Measurements from ENCODE around the gene WDR59. TPM values are rescaled to one million over a fixed set of nuclear protein-coding genes. Genes with fewer than 3 reads are reported as not detected.
"Not testable (repeated sequence)": the region's sequence is repeated elsewhere in the genome, so short reads cannot be mapped to it uniquely, and the experiment has no call there.

The WDR59 gene
- polyA plus RNA-seq, 1 experiment = 48.1 TPM

GRCh38 chr16:75027520-75028300, 42.8 kb upstream of the WDR59 start:
- POLR2A ChIA-PET = no interaction called here
- no peak overlapping the region for H3K27ac ChIP-seq (ENCODE audit: low read depth, low read length)
- CTCF ChIA-PET = no interaction called here

GRCh38 chr16:75026892-75027391, 42.0 kb upstream of the WDR59 start:
- no peaks in the 10 kb centered on the region for H3K27me3 ChIP-seq (ENCODE audit: control insufficient read depth, insufficient read depth, low read length)
- H3K4me3 ChIP-seq (ENCODE audit: low read depth, low read length) = no peak overlapping the region
- no peak for TF ChIP-seq CTCF (IDR thresholded peaks at IDR 0.05; ENCODE audit: low read depth, low read length)
- H3K9me3 ChIP-seq (ENCODE audit: control insufficient read depth, insufficient read depth, low read length) = peaks cover 1% of the 10 kb centered on the region; the same call in 1 of the 2 replicates
- ChIA-PET CTCF (interaction anchor here (1.9 kb wide), 1 partner anchor 84 kb away, joined by 13 read pairs; no protein-coding TSS in a partner anchor), POLR2A (interaction anchor here (0.7 to 1.1 kb wide), 3 partner anchors 32 to 124 kb away, joined by 3 to 4 read pairs (median 3); no protein-coding TSS in a partner anchor)
- no peak for DNase-seq (ENCODE audit: low read depth, low spot score)
- H3K27ac ChIP-seq (ENCODE audit: low read depth, low read length) = peak overlapping the region; percentile 85

More at GRCh38 chr16:75027520-75028300, 42.8 kb upstream of the WDR59 start:
- DNase-seq (ENCODE audit: low read depth, low spot score) = no peak
- no peaks in the 10 kb centered on the region for H3K27me3 ChIP-seq (ENCODE audit: control insufficient read depth, insufficient read depth, low read length)
- no peak for TF ChIP-seq CTCF (IDR thresholded peaks at IDR 0.05; ENCODE audit: low read depth, low read length)
- H3K9me3 ChIP-seq (ENCODE audit: control insufficient read depth, insufficient read depth, low read length) = no peaks in the 10 kb centered on the region
- no peak overlapping the region for H3K4me3 ChIP-seq (ENCODE audit: low read depth, low read length)

- ChIA-PET POLR2A (interaction anchor here (0.7 to 1.1 kb wide), 5 partner anchors 19 to 124 kb away, joined by 3 to 4 read pairs (median 3); no protein-coding TSS in a partner anchor), CTCF (interaction anchor here (1.9 kb wide), 1 partner anchor 85 kb away, joined by 13 read pairs; no protein-coding TSS in a partner anchor)
- H3K4me3 ChIP-seq (ENCODE audit: low read depth, low read length); H3K27me3 ChIP-seq (ENCODE audit: control insufficient read depth, insufficient read depth, low read length); H3K9me3 ChIP-seq (ENCODE audit: control insufficient read depth, insufficient read depth, low read length): not testable (repeated sequence)
- peak; percentile 88 for DNase-seq (ENCODE audit: low read depth, low spot score)
- H3K27ac ChIP-seq (ENCODE audit: low read depth, low read length) = peak overlapping the region; percentile 85
These were observed 41.4 kb upstream of the WDR59 start for GRCh38 chr16:75026239-75026891.

- POLR2A ChIA-PET = interaction anchor here (0.7 to 1.1 kb wide), 3 partner anchors 19 to 33 kb away, joined by 3 read pairs; no protein-coding TSS in a partner anchor
- TF ChIP-seq CTCF (IDR thresholded peaks at IDR 0.05; ENCODE audit: low read depth, low read length) = no peak
- peaks cover 8% of the 10 kb centered on the region for H3K9me3 ChIP-seq (ENCODE audit: control insufficient read depth, insufficient read depth, low read length)
- no peak for DNase-seq (ENCODE audit: low read depth, low spot score)
- no peaks in the 10 kb centered on the region for H3K27me3 ChIP-seq (ENCODE audit: control insufficient read depth, insufficient read depth, low read length)
- H3K27ac ChIP-seq (ENCODE audit: low read depth, low read length) = peak overlapping the region; percentile 85
- CTCF ChIA-PET = interaction anchor here (0.6 to 1.9 kb wide), 4 partner anchors 9 to 85 kb away, joined by 3 to 13 read pairs (median 3); no protein-coding TSS in a partner anchor
- no peak overlapping the region for H3K4me3 ChIP-seq (ENCODE audit: low read depth, low read length)
These were observed 40.8 kb upstream of the WDR59 start for GRCh38 chr16:75025761-75026160.

- H3K4me3 ChIP-seq (ENCODE audit: low read depth, low read length) = no peak overlapping the region
- no peak overlapping the region for H3K27ac ChIP-seq (ENCODE audit: low read depth, low read length)
- H3K9me3 ChIP-seq (ENCODE audit: control insufficient read depth, insufficient read depth, low read length) = peaks cover 16% of the 10 kb centered on the region
- no peak for TF ChIP-seq CTCF (IDR thresholded peaks at IDR 0.05; ENCODE audit: low read depth, low read length)
- CTCF ChIA-PET = no interaction called here
- no peaks in the 10 kb centered on the region for H3K27me3 ChIP-seq (ENCODE audit: control insufficient read depth, insufficient read depth, low read length)
- POLR2A ChIA-PET = no interaction called here
- no peak for DNase-seq (ENCODE audit: low read depth, low spot score)
These were observed 39.7 kb upstream of the WDR59 start for GRCh38 chr16:75024594-75024993.
